Heart left ventricle (tissue), 13 donors: Measurements from ENCODE around the gene GSG1L2.

Source experiments
- CTCF ChIP-seq, 12 donors: fragments of 200-600 bp; sonication (generic) in 4 of 12; IDR thresholded peaks; one replicate each; pipeline versions ENCODE4 v1.5.0 to v1.8.0; 2018 to 2022; ENCODE audit warnings: antibody characterized with exemption in 12 of 12, mild to moderate bottlenecking in 5 of 12
- POLR2A ChIP-seq, 2 donors: fragments of 450-650 bp; IDR thresholded peaks; one replicate each; pipeline ENCODE4 v1.6.1; 2017; ENCODE audit warnings: antibody characterized with exemption in 2 of 2, mild to moderate bottlenecking in 2 of 2, moderate library complexity in 2 of 2
- donor health status: ischemic (EF 13 %, LVEDD 7.1; RV severe dilation, severe dysfunction).
- donor health status: DM: no; HTN: yes; CAD: no.
- donor health status: DM: no; HTN: no; CAD: no.
- donor health status: ischemic (EF 25% LVEDD 6.9; RV normal size, moderate dysfunction).
- donor health status: ischemic (EF 25% LVEDD 5.7; RV mildly dilated, moderate dysfunction).
- donor health status: ischemic (EF 35%, LVEDD 5.7; RV mildly dilated, moderate dysfunction).
- donor health status: nonischemic (EF 11% LVEDD 7.7; RV severe dilation, severe dysfunction).
- donor health status: DM: yes; HTN: yes; CAD: no.
- donor health status: PGD.
- donor health status: ischemic (EF 29% LVEDD 5.4; RV normal size, mild dysfunction).
- donor health status: nonischemic (EF 23%, LVEDD 6.1; RV moderate dilation, normal function).

DNA sequence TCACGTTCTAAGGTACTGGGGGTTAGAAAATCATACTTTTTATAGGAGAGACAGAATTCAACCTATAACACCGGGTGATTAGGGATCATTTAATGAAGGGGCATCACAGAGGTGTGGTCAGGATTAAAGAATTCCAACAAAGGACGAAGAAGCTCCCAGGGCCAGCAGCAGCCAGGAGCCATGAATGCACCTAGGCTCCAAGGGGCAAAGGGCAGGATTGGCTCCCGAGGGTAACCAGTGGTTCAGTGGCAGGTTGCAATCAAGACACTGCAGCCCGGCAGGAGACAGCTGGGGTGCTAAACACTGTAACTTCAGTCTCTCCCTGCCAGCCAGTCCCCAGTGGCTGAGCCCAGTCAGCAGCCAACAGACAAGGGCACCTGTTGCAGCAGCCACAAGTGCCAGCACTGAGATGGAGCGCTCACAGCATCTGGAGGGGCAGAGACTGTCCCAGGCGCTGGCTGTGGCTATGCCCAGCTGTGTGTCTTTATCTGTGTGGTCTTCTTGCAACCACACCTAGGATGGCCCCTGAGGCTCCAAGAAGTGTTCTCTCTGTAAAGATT is 54.4 kb downstream of the GSG1L2 start:
- TF ChIP-seq CTCF (IDR thresholded peaks at IDR 0.05) (no peak), POLR2A (IDR thresholded peaks at IDR 0.05) (no peak)
